MM.1S (cell line): ENCODE data around the gene CMTR1.

Source experiments
- DNase-seq: peaks from one replicate; pipeline ENCODE4 v3.0.0-alpha.2; 2015
- H2AFZ ChIP-seq: fragments of 300-600 bp; sonication (generic); 2 replicates; pipeline ENCODE4 v1.6.0; 2016; ENCODE audit warnings: antibody characterized with exemption, low read length
- H3F3A ChIP-seq: fragments of 300-600 bp; sonication (generic); 2 replicates; pipeline ENCODE4 v1.6.1; 2016; ENCODE audit warnings: mild to moderate bottlenecking, antibody characterized with exemption, low read length, moderate library complexity, mixed read lengths; ENCODE audit not compliant: insufficient read depth
- H3K27ac ChIP-seq: fragments of 300-600 bp; sonication (generic); 2 replicates; pipeline ENCODE4 v1.5.1; 2016; ENCODE audit warnings: mild to moderate bottlenecking, low read length
- H3K27me3 ChIP-seq: fragments of 300-600 bp; sonication (generic); replicated peaks from 2 replicates; pipeline ENCODE4 v1.6.0; 2016; ENCODE audit warnings: low read length; ENCODE audit not compliant: insufficient read depth
- H3K36me3 ChIP-seq: fragments of 300-600 bp; sonication (generic); replicated peaks from 2 replicates; pipeline ENCODE4 v1.6.1; 2016; ENCODE audit warnings: mild to moderate bottlenecking, low read length, mixed read lengths; ENCODE audit not compliant: insufficient read depth
- H3K4me1 ChIP-seq: fragments of 300-600 bp; sonication (generic); 2 replicates; pipeline ENCODE4 v1.6.1; 2016; ENCODE audit warnings: low read length, mixed read lengths
- H3K4me2 ChIP-seq: fragments of 300-600 bp; sonication (generic); 2 replicates; pipeline ENCODE4 v1.6.0; 2016; ENCODE audit warnings: low read depth, low read length
- H3K4me3 ChIP-seq: fragments of 300-600 bp; sonication (generic); 2 replicates; pipeline ENCODE4 v1.5.1; 2016; ENCODE audit warnings: low read length, mixed read lengths
- H3K79me2 ChIP-seq: fragments of 300-600 bp; sonication (generic); 2 replicates; pipeline ENCODE4 v1.6.1; 2016; ENCODE audit warnings: mixed run types, low read length, mixed read lengths
- H3K9ac ChIP-seq: fragments of 300-600 bp; sonication (generic); 2 replicates; pipeline ENCODE4 v1.6.1; 2016; ENCODE audit warnings: low read length, mixed read lengths
- H3K9me2 ChIP-seq: fragments of 300-600 bp; sonication (generic); replicated peaks from 2 replicates; pipeline ENCODE4 v1.6.1; 2016; ENCODE audit warnings: mild to moderate bottlenecking, low read length, mixed read lengths; ENCODE audit not compliant: insufficient read depth
- H3K9me3 ChIP-seq: fragments of 300-600 bp; sonication (generic); replicated peaks from 2 replicates; pipeline ENCODE4 v1.6.1; 2016; ENCODE audit warnings: mild to moderate bottlenecking, low read length, mixed read lengths; ENCODE audit not compliant: insufficient read depth
- H4K20me1 ChIP-seq: fragments of 300-600 bp; sonication (generic); 2 replicates; pipeline ENCODE4 v1.6.1; 2016; ENCODE audit warnings: mild to moderate bottlenecking, low read length, moderate library complexity, mixed read lengths; ENCODE audit not compliant: insufficient read depth
- CTCF ChIP-seq: fragments of 300-600 bp; sonication (generic); IDR thresholded peaks from 2 replicates; pipeline ENCODE4 v1.5.1; 2016; ENCODE audit warnings: antibody characterized with exemption, low read length, mixed read lengths
- EZH2 ChIP-seq: fragments of 300-600 bp; sonication (generic); optimal IDR thresholded peaks from 2 replicates; pipeline ENCODE3; 2017; ENCODE audit warnings: low read depth, mild to moderate bottlenecking, antibody characterized with exemption, low read length, mixed read lengths
- EZH2phosphoT487 ChIP-seq: fragments of 300-600 bp; sonication (generic); IDR thresholded peaks from 2 replicates; pipeline ENCODE4 v1.6.1; 2018; ENCODE audit warnings: antibody characterized with exemption, low read length

The CMTR1 gene

DNA sequence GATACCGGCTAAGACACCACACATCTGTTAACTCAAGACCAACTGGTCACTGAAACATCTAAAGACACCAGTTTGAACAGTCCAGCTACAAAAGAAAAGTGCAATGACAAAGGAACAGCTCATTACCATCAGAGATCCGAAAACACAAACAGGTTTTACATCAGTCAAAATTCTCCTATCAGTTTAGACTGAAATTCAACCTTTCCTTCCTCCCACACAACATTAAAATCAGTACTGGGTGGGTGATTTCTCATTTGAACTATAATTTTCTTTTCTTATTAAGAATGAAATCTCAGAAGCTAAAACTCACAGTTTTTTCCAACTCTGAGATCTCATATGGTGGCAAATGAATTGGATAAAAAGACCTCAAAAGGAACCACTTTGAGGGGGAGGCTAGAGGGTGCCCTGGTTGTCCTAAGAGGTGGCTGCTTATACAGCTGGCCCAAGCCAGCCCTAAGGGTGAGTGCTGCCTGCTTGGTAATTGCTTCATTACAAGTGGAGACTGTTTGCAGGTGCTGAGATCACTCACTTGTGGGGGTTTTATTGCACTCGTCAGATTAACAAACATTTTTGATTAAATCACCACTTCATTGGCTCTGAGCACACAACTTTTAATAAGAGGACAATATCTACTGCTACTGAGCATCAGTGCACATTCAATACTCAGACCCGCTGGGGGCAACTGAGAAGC, 62.4 kb downstream of the CMTR1 start:
- Histone ChIP-seq H3K4me2 (no peak overlapping the region), H3K4me1 (peaks cover 5% of the 10 kb centered on the region; the same call in 1 of the 2 replicates), H3K36me3 (no peaks in the 10 kb centered on the region), H4K20me1 (no peaks in the 10 kb centered on the region), H3F3A (no peaks in the 10 kb centered on the region), H3K79me2 (peaks cover 12% of the 10 kb centered on the region), H3K9me2 (no peaks in the 10 kb centered on the region), H3K4me3 (no peak overlapping the region), H3K27ac (no peak overlapping the region), H3K9me3 (no peaks in the 10 kb centered on the region), H3K27me3 (no peaks in the 10 kb centered on the region), H2AFZ (no peak overlapping the region), H3K9ac (no peak overlapping the region)
- no peak for TF ChIP-seq EZH2phosphoT487
- TF ChIP-seq EZH2 = no peak
- TF ChIP-seq CTCF = no peak
- no peak for DNase-seq

GRCh38 chr6:37496951-37497885, 64.2 kb downstream of the CMTR1 start:
- Histone ChIP-seq H3K4me1 (peaks cover 5% of the 10 kb centered on the region; the same call in 1 of the 2 replicates), H3K4me2 (no peak overlapping the region), H3K27ac (no peak overlapping the region), H3K9me2 (no peaks in the 10 kb centered on the region), H3F3A (no peaks in the 10 kb centered on the region), H2AFZ (no peak overlapping the region), H3K27me3 (no peaks in the 10 kb centered on the region), H3K4me3 (no peak overlapping the region), H3K79me2 (peaks cover 12% of the 10 kb centered on the region), H3K9ac (no peak overlapping the region), H3K9me3 (no peaks in the 10 kb centered on the region), H4K20me1 (no peaks in the 10 kb centered on the region), H3K36me3 (no peaks in the 10 kb centered on the region)
- DNase-seq = no peak
- TF ChIP-seq CTCF (no peak), EZH2 (no peak), EZH2phosphoT487 (no peak)

DNA sequence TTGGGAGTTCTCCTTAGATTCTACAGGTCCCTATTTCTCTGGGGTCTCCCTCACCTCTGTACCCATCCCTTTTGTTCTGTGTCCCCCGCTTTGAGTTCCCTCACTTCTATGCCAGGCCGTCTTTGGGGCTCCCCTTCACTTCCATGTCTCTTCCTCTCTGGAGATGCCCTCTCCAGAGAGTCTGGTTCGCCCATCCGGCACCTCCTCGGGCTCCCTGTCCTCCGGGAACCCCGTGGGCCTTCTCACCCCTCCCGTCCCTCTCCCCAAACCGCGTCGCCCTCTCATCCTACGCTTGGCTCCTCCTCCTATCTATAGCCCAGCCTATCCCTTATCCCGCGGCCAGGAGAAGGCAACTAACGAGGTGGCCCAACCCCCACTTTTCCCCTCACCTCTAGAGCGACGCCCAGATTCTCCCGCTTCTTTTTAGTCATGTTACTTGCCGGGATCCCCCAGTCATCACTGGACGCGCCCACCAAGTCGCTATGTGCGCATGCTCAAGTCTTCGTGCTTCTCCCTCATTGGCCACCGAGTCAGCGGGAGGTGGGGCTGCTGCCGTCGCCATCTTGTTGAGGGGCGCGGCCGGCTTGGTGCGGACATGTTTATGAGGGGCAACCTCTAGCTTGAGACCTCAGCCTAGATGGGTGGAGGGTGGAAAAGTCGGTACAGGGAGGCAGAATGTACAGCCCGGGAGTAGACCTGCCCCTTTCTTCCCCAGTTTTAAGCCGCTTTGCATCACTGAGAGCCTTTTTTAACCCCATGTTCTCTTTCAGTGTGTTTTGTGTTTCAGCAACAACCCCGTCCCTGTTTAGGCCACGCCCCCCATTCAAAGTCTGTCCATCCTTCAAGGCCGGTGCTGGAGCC, 66.6 kb downstream of the CMTR1 start, which contains the start of gene CCDC167:
Gene CCDC167, minus strand, starts transcription at position 461 of the 861 bp plus-strand sequence. Its CDS starts 30 bp downstream, at position 431.
- Histone ChIP-seq H3K4me2 (peak within 1 kb of the TSS; percentile 89), H3K4me3 (peak within 1 kb of the TSS; percentile 84), H3K27me3 (no peaks in the 10 kb centered on the region), H3K36me3 (no peaks in the 10 kb centered on the region), H3K79me2 (peaks cover 9% of the 10 kb centered on the region), H3K9me3 (no peaks in the 10 kb centered on the region), H3F3A (no peaks in the 10 kb centered on the region), H4K20me1 (no peaks in the 10 kb centered on the region), H2AFZ (peak within 1 kb of the TSS; percentile 76), H3K9me2 (no peaks in the 10 kb centered on the region), H3K27ac (peak within 1 kb of the TSS; percentile 36; the same call in 1 of the 2 replicates), H3K4me1 (peaks cover 5% of the 10 kb centered on the region; the same call in 1 of the 2 replicates), H3K9ac (peak within 1 kb of the TSS; percentile 88)
- TF ChIP-seq EZH2phosphoT487 (no peak), EZH2 (no peak), CTCF (no peak)
- DNase-seq = peak; percentile 97
